Body of pancreas (tissue), 4 donors: Measurements from ENCODE around the gene PDGFD.

ENCODE experiments used
- CTCF ChIP-seq, 7 experiments: fragments of 450-650 bp in 4 of 7; fragments of 200-600 bp in 3 of 7; sonication (generic) in 3 of 7; IDR thresholded peaks; one replicate each; pipeline ENCODE4 v1.5.1; 2016 to 2019; ENCODE audit warnings: antibody characterized with exemption in 7 of 7
- POLR2A ChIP-seq, 3 donors: fragments of 450-650 bp; IDR thresholded peaks; one replicate each; pipeline ENCODE4 v1.6.1; 2016; ENCODE audit warnings: antibody characterized with exemption in 3 of 3, mild to moderate bottlenecking in 2 of 3

- no peak for TF ChIP-seq CTCF (IDR thresholded peaks at IDR 0.05)
- TF ChIP-seq POLR2A (IDR thresholded peaks at IDR 0.05) = no peak
These were observed 199.6 kb downstream of the PDGFD start for GRCh38 chr11:103964390-103964789.
